Measurements from ENCODE around the gene RBBP5. TPM values are rescaled to one million over a fixed set of nuclear protein-coding genes. Genes with fewer than 3 reads are reported as not detected.

RBBP5 gene
- total and polyA plus RNA-seq, 2 of the 4 experiments (the other 2 are of a cell fraction): 7.3 to 37.5 TPM

GRCh38 chr1:205073511-205073910, 48.3 kb downstream of the RBBP5 start:
- intact Hi-C loops (cut with micrococcal nuclease): no loop called here
- Histone ChIP-seq H3K9ac (ENCODE audit: low read depth, low read length) (no peak overlapping the region), H2AK9ac (replicated peaks; ENCODE audit: low read depth, low read length, poor library complexity) (no peak overlapping the region), H4K20me1 (ENCODE audit: insufficient read depth, low read length) (no peaks in the 10 kb centered on the region), H3K27me3 (ENCODE audit: control insufficient read depth, insufficient read depth, low read length) (peaks cover under 1% of the 10 kb centered on the region), H2AFZ (replicated peaks; ENCODE audit: low read length, poor library complexity) (no peak overlapping the region), H2BK5ac (ENCODE audit: low read depth, low read length, poor library complexity, severe bottlenecking) (no peak overlapping the region), H3K18ac (ENCODE audit: low read depth, low read length) (no peak overlapping the region), H3K9me3 (ENCODE audit: control insufficient read depth, insufficient read depth, low read length) (no peaks in the 10 kb centered on the region), H3K79me1 (ENCODE audit: low read depth in 1 of 2, low read length in 2 of 2) (no peaks in the 10 kb centered on the region), H3K4me3 (ENCODE audit: insufficient read depth, low read depth, low read length) (no peak overlapping the region), H2BK120ac (ENCODE audit: low read depth, low read length) (no peak overlapping the region), H3K56ac (ENCODE audit: extremely low read depth, insufficient read depth, low read length) (no peak overlapping the region), H4K91ac (ENCODE audit: insufficient read depth, low read depth, low read length) (no peak overlapping the region), H3K23ac (ENCODE audit: low read depth, low read length) (no peak overlapping the region), H2BK15ac (ENCODE audit: low read depth, low read length) (no peak overlapping the region), H3K36me3 (ENCODE audit: control insufficient read depth, insufficient read depth, low read length) (no peaks in the 10 kb centered on the region), H4K8ac (ENCODE audit: low read depth in 2 of 2, low read length in 2 of 2) (no peak overlapping the region), H3K4me2 (ENCODE audit: low read depth, low read length) (no peak overlapping the region), H3K4me1 (ENCODE audit: control insufficient read depth, insufficient read depth, low read length) (no peaks in the 10 kb centered on the region; the same call in 1 of the 2 replicates), H4K5ac (ENCODE audit: low read depth, low read length) (no peak overlapping the region), H2AK5ac (ENCODE audit: low read depth, low read length) (no peak overlapping the region), H3K27ac (ENCODE audit: insufficient read depth, low read length) (no peak overlapping the region), H2BK20ac (ENCODE audit: low read depth, low read length) (no peak overlapping the region), H3K9me1 (ENCODE audit: insufficient read depth, low read length) (no peaks in the 10 kb centered on the region; the same call in 1 of the 2 replicates), H3K14ac (replicated peaks; ENCODE audit: low read depth, low read length) (no peak overlapping the region), H3K4ac (ENCODE audit: low read depth, low read length) (no peak overlapping the region)
- DNase-seq: no peak
- no TSS peak for BruUV-seq (replicated peaks)
- dilution Hi-C loops (cut with HindIII; ENCODE audit: low sequenced_read_pairs, unreplicated experiment): no loop called here
- ChIA-PET POLR2A (ENCODE audit: unreplicated experiment) (no interaction called here), CTCF (interaction anchor here (1.6 kb wide), 1 partner anchor 12 kb away, joined by 7 read pairs; no protein-coding TSS in a partner anchor)
- no peak for TF ChIP-seq CEBPB (IDR thresholded peaks at IDR 0.05; ENCODE audit: low read depth, low read length)
- TF ChIP-seq SMC3 (IDR thresholded peaks at IDR 0.05; ENCODE audit: low read depth, low read length): no peak
- no peak for TF ChIP-seq CHD1 (IDR thresholded peaks at IDR 0.05; ENCODE audit: low read depth, low read length)
- TF ChIP-seq ELK1 (IDR thresholded peaks at IDR 0.05; ENCODE audit: borderline replicate concordance, low read depth, low read length): no peak
- TF ChIP-seq RFX5 (IDR thresholded peaks at IDR 0.05; ENCODE audit: low read depth, low read length): no peak
- TF ChIP-seq MAZ (IDR thresholded peaks at IDR 0.05; ENCODE audit: borderline replicate concordance, low read depth, low read length): no peak
- TF ChIP-seq RCOR1 (IDR thresholded peaks at IDR 0.05; ENCODE audit: insufficient replicate concordance, low read length): no peak
- TF ChIP-seq NFE2L2 (IDR thresholded peaks at IDR 0.05; ENCODE audit: low read depth, low read length): no peak
- no peak for TF ChIP-seq FOS (IDR thresholded peaks at IDR 0.05; ENCODE audit: low read depth, low read length)
- TF ChIP-seq BHLHE40 (IDR thresholded peaks at IDR 0.05; ENCODE audit: low read depth, low read length): no peak
- TF ChIP-seq, protein P1, sequence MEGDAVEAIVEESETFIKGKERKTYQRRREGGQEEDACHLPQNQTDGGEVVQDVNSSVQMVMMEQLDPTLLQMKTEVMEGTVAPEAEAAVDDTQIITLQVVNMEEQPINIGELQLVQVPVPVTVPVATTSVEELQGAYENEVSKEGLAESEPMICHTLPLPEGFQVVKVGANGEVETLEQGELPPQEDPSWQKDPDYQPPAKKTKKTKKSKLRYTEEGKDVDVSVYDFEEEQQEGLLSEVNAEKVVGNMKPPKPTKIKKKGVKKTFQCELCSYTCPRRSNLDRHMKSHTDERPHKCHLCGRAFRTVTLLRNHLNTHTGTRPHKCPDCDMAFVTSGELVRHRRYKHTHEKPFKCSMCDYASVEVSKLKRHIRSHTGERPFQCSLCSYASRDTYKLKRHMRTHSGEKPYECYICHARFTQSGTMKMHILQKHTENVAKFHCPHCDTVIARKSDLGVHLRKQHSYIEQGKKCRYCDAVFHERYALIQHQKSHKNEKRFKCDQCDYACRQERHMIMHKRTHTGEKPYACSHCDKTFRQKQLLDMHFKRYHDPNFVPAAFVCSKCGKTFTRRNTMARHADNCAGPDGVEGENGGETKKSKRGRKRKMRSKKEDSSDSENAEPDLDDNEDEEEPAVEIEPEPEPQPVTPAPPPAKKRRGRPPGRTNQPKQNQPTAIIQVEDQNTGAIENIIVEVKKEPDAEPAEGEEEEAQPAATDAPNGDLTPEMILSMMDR (conservative IDR thresholded peaks at IDR 0.05; ENCODE audit: low read depth, low read length): no peak
- TF ChIP-seq RAD21 (IDR thresholded peaks at IDR 0.05; ENCODE audit: low read length): no peak
- TF ChIP-seq POLR2A (IDR thresholded peaks at IDR 0.05; ENCODE audit: low read depth, low read length): no peak
- no peak for TF ChIP-seq MAFK (IDR thresholded peaks at IDR 0.05; ENCODE audit: low read depth, low read length)
- TF ChIP-seq USF2 (IDR thresholded peaks at IDR 0.05; ENCODE audit: low read depth, low read length): no peak
- ATAC-seq (ENCODE audit: low read depth): no peak
- 87% methylated on average over 3 of the region's 12 CpGs; no CpG with 5 or more reads in 1 of the 2 experiments for WGBS, 2 experiments (ENCODE audit: extremely low coverage in 2 of 2, insufficient read length in 1 of 2)
- in situ Hi-C loops (cut with MboI; ENCODE audit: low sequenced_read_pairs): no loop called here

All from IMR-90 (cell line).